Measurements from ENCODE around the gene AREL1.

AREL1 gene

DNA sequence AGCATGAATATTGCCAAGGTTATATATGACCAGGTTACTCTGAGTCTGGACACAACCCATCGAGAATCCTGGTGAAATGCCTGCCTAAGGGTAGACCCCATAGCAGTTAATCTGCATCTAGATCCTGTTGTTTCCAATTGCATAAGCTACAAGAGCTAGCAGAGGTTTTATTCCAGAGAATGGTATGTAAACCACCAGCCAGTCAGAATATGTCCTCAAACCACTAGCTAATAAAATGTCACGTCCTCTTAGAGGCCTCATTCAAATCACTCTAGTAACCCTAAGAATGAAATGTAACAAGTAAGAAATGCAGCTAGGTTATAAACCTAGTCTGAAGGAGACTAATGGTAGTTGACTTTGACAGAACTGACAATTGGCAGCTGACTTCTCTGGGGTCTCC, 41.3 kb upstream of the AREL1 start:
- TF ChIP-seq RAD21 (IDR thresholded peaks at IDR 0.05; ENCODE audit: low read depth) = no peak

DNA sequence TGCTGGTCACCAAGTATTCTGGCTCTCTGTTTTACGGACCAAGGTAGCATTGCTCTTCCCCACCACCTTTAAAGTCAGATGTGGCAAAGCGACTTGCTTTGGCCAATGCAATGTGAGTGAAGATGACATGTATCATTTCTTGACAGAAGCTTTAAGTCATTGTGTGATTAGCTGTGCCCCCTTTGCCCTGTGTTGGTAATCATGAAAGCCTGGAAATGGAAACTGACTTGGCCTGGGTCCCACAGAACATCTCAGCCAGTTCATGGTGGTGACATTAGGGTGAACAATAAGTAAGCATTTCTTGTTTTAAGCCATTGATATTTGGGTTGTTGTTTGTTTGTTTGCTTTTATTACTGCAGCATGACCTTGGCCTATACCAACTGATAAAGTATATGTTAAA, 34.4 kb upstream of the AREL1 start:
- no peak for TF ChIP-seq TAF1 (IDR thresholded peaks at IDR 0.05; ENCODE audit: low read depth)
- TF ChIP-seq RAD21 (IDR thresholded peaks at IDR 0.05; ENCODE audit: low read depth) = no peak
- no peak for TF ChIP-seq FOXM1 (IDR thresholded peaks at IDR 0.05; ENCODE audit: borderline replicate concordance, low read depth)
- TF ChIP-seq EP300 (IDR thresholded peaks at IDR 0.05; ENCODE audit: borderline replicate concordance) = no peak
- TF ChIP-seq TCF12 (IDR thresholded peaks at IDR 0.05; ENCODE audit: low read depth) = no peak
- no peak for TF ChIP-seq NFIC (IDR thresholded peaks at IDR 0.05)

DNA sequence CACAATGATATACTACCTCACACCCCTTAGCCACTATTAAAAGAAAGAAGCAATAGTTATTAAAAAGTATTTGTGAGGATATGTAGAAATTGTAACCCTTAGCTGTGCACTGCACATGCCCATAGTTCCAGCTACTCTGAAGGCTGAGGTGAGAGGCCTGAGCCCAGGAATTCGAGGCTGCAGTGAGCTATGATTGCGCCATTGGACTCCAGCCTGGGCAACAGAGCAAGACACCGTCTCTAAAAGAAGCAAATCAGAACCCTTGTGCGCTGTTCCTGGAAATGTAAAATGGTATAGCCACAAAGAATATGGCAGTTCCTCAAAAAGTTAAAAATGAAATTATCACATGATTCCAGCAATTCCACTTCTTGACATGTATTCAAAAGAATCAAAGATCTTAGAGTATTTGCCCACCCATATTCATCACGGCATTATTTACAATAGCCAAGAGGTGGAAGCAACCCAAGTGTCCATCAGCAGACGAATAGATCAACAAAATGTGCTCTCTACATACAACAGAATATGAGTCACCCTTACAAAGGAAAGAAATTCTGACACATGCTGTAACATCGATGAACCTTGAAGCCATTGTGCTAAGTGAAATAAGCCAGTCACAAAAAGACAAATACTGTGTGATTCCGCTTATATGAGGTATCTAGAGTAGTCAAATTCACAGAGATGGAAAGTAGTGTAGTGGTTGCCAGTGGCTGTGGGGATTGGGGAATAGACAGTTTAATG, 26.6 kb upstream of the AREL1 start:
- TF ChIP-seq YY1 (IDR thresholded peaks at IDR 0.05; ENCODE audit: low read depth) (no peak), TCF12 (IDR thresholded peaks at IDR 0.05; ENCODE audit: low read depth) (no peak)

DNA sequence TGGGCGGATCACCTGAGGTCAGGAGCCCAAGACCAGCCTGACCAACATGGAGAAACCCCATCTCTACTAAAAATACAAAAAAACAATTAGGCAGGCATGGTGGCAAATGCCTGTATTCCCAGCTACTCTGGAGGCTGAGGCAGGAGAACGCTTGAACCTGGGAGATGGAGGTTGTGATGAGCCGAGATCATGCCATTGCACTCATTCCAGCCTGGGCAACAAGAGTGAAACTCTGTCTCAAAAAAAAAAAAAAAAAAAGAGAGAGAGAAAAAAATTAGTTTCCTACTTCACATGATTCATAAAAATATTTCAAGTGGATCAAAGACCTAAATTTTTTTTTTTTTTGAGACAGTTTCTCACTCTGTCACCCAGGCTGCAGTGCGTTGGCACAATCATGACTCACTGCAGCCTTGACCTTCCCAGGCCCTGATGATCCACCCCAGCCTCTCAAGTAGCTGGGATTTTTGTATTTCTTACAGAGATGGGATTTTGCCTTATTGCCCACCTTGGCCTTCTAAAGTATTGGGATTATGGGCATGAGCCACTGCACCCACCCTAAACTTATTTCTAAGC, 25.0 kb upstream of the AREL1 start:
- TF ChIP-seq FOXM1 (IDR thresholded peaks at IDR 0.05; ENCODE audit: borderline replicate concordance, low read depth) = no peak
- TF ChIP-seq TCF12 (IDR thresholded peaks at IDR 0.05; ENCODE audit: low read depth) = no peak
- TF ChIP-seq NFIC (IDR thresholded peaks at IDR 0.05) = no peak
- TF ChIP-seq ZBTB7A (IDR thresholded peaks at IDR 0.05; ENCODE audit: low read depth) = no peak
- TF ChIP-seq RAD21 (IDR thresholded peaks at IDR 0.05; ENCODE audit: low read depth) = no peak
- no peak for TF ChIP-seq YY1 (IDR thresholded peaks at IDR 0.05; ENCODE audit: low read depth)
- TF ChIP-seq EP300 (IDR thresholded peaks at IDR 0.05; ENCODE audit: borderline replicate concordance) = no peak
- TF ChIP-seq CREB1 (IDR thresholded peaks at IDR 0.05; ENCODE audit: low read depth) = no peak

DNA sequence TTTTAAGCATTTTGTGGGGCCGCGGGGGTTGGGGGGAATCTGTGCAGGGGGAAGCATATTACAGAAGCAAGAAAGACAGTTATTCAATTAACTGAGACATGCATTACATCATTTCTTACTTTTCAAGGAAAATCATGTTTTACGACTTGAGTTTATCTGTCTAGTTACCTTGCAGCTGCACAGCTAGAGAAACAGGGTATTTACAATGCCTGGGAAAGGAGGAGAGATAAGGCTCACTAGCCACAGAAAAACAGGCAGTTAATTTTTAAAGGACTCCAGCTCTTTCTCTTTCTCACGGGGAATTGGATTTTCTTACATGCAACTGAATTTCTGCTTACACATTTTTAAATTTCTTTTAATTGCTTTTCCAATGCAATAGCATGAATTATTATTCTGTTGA, 22.2 kb upstream of the AREL1 start:
- TF ChIP-seq TAF1 (IDR thresholded peaks at IDR 0.05; ENCODE audit: low read depth) (no peak), ZBTB7A (IDR thresholded peaks at IDR 0.05; ENCODE audit: low read depth) (no peak), NFIC (IDR thresholded peaks at IDR 0.05) (no peak), YY1 (IDR thresholded peaks at IDR 0.05; ENCODE audit: low read depth) (no peak), CREB1 (IDR thresholded peaks at IDR 0.05; ENCODE audit: low read depth) (no peak), TCF12 (IDR thresholded peaks at IDR 0.05; ENCODE audit: low read depth) (no peak), RAD21 (IDR thresholded peaks at IDR 0.05; ENCODE audit: low read depth) (no peak), EGR1 (IDR thresholded peaks at IDR 0.05) (no peak), CEBPB (IDR thresholded peaks at IDR 0.05) (no peak), FOXM1 (IDR thresholded peaks at IDR 0.05; ENCODE audit: borderline replicate concordance, low read depth) (no peak), TEAD4 (IDR thresholded peaks at IDR 0.05) (no peak), EP300 (IDR thresholded peaks at IDR 0.05; ENCODE audit: borderline replicate concordance) (no peak)
- TF ChIP-seq, protein P1, sequence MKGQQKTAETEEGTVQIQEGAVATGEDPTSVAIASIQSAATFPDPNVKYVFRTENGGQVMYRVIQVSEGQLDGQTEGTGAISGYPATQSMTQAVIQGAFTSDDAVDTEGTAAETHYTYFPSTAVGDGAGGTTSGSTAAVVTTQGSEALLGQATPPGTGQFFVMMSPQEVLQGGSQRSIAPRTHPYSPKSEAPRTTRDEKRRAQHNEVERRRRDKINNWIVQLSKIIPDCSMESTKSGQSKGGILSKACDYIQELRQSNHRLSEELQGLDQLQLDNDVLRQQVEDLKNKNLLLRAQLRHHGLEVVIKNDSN (IDR thresholded peaks at IDR 0.05) = no peak
- TF ChIP-seq, protein P2, sequence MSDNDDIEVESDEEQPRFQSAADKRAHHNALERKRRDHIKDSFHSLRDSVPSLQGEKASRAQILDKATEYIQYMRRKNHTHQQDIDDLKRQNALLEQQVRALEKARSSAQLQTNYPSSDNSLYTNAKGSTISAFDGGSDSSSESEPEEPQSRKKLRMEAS (IDR thresholded peaks at IDR 0.05) = no peak
- TF ChIP-seq, protein P3, sequence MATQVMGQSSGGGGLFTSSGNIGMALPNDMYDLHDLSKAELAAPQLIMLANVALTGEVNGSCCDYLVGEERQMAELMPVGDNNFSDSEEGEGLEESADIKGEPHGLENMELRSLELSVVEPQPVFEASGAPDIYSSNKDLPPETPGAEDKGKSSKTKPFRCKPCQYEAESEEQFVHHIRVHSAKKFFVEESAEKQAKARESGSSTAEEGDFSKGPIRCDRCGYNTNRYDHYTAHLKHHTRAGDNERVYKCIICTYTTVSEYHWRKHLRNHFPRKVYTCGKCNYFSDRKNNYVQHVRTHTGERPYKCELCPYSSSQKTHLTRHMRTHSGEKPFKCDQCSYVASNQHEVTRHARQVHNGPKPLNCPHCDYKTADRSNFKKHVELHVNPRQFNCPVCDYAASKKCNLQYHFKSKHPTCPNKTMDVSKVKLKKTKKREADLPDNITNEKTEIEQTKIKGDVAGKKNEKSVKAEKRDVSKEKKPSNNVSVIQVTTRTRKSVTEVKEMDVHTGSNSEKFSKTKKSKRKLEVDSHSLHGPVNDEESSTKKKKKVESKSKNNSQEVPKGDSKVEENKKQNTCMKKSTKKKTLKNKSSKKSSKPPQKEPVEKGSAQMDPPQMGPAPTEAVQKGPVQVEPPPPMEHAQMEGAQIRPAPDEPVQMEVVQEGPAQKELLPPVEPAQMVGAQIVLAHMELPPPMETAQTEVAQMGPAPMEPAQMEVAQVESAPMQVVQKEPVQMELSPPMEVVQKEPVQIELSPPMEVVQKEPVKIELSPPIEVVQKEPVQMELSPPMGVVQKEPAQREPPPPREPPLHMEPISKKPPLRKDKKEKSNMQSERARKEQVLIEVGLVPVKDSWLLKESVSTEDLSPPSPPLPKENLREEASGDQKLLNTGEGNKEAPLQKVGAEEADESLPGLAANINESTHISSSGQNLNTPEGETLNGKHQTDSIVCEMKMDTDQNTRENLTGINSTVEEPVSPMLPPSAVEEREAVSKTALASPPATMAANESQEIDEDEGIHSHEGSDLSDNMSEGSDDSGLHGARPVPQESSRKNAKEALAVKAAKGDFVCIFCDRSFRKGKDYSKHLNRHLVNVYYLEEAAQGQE (IDR thresholded peaks at IDR 0.05; ENCODE audit: low read depth) = no peak

DNA sequence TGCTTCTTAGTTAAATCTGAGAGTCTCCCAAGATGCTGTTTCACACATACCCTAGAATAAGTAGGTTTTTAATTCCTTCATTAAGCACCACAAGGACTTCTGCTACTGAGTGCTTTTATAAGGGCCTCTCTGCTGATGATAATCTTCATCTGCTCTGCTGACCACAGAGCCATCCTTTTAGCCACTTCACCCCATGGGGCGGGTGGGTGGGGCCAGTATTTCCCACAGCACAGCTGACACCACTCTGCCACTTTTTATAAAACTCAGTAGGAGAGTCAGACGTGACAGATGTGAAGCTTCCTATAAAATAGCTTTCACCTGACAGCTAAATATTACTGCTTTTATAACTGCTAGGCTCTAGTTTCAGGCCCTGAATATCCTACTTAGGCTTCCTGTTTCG, 20.3 kb upstream of the AREL1 start:
- TF ChIP-seq RAD21 (IDR thresholded peaks at IDR 0.05; ENCODE audit: low read depth) (no peak), NFIC (IDR thresholded peaks at IDR 0.05) (no peak)

DNA sequence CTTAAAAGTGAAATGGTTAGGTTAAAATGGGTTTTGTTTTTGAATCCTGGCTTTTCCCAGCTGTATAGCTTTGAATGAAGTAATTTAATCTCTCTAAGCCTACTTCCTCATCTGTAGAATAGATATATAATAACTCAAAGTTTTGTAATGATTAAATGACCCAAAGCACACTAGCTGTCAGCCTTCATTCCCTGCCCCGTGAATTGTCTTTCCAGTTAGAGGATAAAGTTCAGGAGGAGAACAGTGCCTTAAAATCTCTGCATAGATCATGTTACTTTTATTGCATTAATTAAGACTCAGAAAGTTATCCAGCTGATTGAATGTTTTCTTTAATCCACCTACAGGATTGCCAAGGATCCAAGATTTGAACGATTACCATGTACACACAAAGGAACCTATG, 19.5 kb upstream of the AREL1 start:
- no peak for TF ChIP-seq RAD21 (IDR thresholded peaks at IDR 0.05; ENCODE audit: low read depth)
- TF ChIP-seq FOXM1 (IDR thresholded peaks at IDR 0.05; ENCODE audit: borderline replicate concordance, low read depth) = no peak
- TF ChIP-seq, protein P3 (IDR thresholded peaks at IDR 0.05; ENCODE audit: low read depth) = no peak
- TF ChIP-seq NFIC (IDR thresholded peaks at IDR 0.05) = no peak
- no peak for TF ChIP-seq CEBPB (IDR thresholded peaks at IDR 0.05)
- TF ChIP-seq EGR1 (IDR thresholded peaks at IDR 0.05) = no peak
- no peak for TF ChIP-seq TCF12 (IDR thresholded peaks at IDR 0.05; ENCODE audit: low read depth)
- TF ChIP-seq CREB1 (IDR thresholded peaks at IDR 0.05; ENCODE audit: low read depth) = no peak
